ENCODE data around the gene VEPH1. TPM values are rescaled to one million over a fixed set of nuclear protein-coding genes. Genes with fewer than 3 reads are reported as not detected.

VEPH1 gene
- total and polyA plus RNA-seq, 9 of the 15 experiments (the other 6 are each of a cell fraction or from before 2014, with no cell fraction given): 4.5 to 15.6 (median 5.8) TPM

DNA sequence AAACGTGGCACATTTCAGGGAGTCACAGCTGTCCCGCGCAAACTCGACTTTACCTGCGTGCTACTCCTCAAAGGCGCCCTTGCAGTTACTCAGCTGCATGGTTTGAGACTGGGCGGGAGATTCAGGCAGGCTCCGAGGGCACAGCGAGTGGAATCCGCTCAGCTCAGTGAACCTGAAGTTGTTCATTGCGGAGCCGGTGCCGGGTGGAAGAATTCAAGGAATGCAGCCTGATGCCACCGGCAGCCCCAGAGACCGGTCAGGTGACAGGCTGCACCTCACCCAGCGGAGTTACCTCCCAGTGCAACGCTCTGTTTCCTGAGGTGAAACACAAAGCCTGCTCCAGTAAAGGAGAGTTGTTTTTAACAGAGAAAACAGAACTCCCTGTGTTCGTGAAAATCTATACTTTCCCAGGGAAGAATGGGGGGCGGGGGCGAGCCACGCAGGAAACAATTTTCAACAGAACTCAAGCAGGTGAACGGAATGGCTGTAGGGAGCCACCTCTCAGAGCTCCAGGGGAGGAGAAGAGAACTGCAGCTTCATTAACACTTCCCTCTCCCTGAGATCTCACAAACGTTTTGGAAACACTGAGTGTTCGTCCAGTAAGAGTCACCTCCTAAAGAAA, 3.8 kb downstream of the VEPH1 start:
- ChIA-PET POLR2A (interaction anchor here (1.0 to 1.2 kb wide), 2 partner anchors 9 to 324 kb away, joined by 3 to 4 read pairs; no protein-coding TSS in a partner anchor), CTCF (ENCODE audit: low intra/inter-chr PET ratio) (no interaction called here)
- peak overlapping the region; percentile 34 for H2AFZ ChIP-seq (ENCODE audit: low read depth, low read length)
- in situ Hi-C loops (cut with MboI): no loop called here
- no peak overlapping the region for H3K9ac ChIP-seq (ENCODE audit: insufficient read depth in 1 of 2, low read depth in 2 of 2, low read length in 2 of 2)
- BruUV-seq (replicated peaks): no TSS peak
- no peak overlapping the region for H3K4me2 ChIP-seq (ENCODE audit: insufficient read depth, low read length)
- DNase-seq (ENCODE audit: extremely low read depth in 1 of 4, low spot score in 3 of 4) (no peak), ATAC-seq (no peak; the same call in 2 of the 3 replicates), FAIRE-seq (no peak)
- no peaks in the 10 kb centered on the region for H3K9me3 ChIP-seq (replicated peaks; ENCODE audit: control insufficient read depth, insufficient read depth, low read depth, low read length)
- H3K9me1 ChIP-seq (ENCODE audit: control insufficient read depth, insufficient read depth, low read length): no peaks in the 10 kb centered on the region
- H3K27me3 ChIP-seq (ENCODE audit: control insufficient read depth in 2 of 2, insufficient read depth in 2 of 2, low read length in 2 of 2): no peaks in the 10 kb centered on the region; a peak in 1 of 5 replicates
- H3K4me1 ChIP-seq (replicated peaks in 1 of 2; ENCODE audit: control insufficient read depth in 2 of 2, insufficient read depth in 2 of 2, low read length in 2 of 2): peaks cover 4 to 12% of the 10 kb centered on the region in 2 experiments
- intact Hi-C loops (cut with micrococcal nuclease): loop anchor here (5.0 to 10.0 kb wide), 2 partner anchors 147 to 265 kb away; no protein-coding TSS in a partner anchor
- no peaks in the 10 kb centered on the region for H3K79me2 ChIP-seq (ENCODE audit: control insufficient read depth, insufficient read depth, low read length)
- H3K27ac ChIP-seq (ENCODE audit: extremely low read depth, low read depth, low read length): no peak overlapping the region
- TF ChIP-seq SRSF9 (IDR thresholded peaks at IDR 0.05; ENCODE audit: borderline replicate concordance, low read depth, low read length): no peak
- TF ChIP-seq ZBTB17 (CRISPR knock-in tag; IDR thresholded peaks at IDR 0.05): no peak
- no peak for TF ChIP-seq EGR1 (conservative IDR thresholded peaks at IDR 0.05)
- no peak for TF ChIP-seq ARID1B (IDR thresholded peaks at IDR 0.05)
- TF ChIP-seq ZNF655 (CRISPR knock-in tag; IDR thresholded peaks at IDR 0.05): no peak
- TF ChIP-seq ZNF311 (CRISPR knock-in tag; IDR thresholded peaks at IDR 0.05): no peak
- TF ChIP-seq ZNF3 (CRISPR knock-in tag; IDR thresholded peaks at IDR 0.05): no peak
- no peak for TF ChIP-seq PHB2 (IDR thresholded peaks at IDR 0.05; ENCODE audit: low read depth)
- no peak for TF ChIP-seq EHMT2 (IDR thresholded peaks at IDR 0.05)
- TF ChIP-seq ETV1 (tag; conservative IDR thresholded peaks at IDR 0.05; ENCODE audit: low read depth): no peak
- no peak for TF ChIP-seq ZEB2 (IDR thresholded peaks at IDR 0.05)
- H3K36me3 ChIP-seq (ENCODE audit: control insufficient read depth, insufficient read depth, low read length): no peaks in the 10 kb centered on the region
- H3K4me3 ChIP-seq: no peak overlapping the region
- WGBS (ENCODE audit: insufficient coverage, low coverage, missing lambda C conversion rate): 50% methylated on average over 22 of the region's 24 CpGs
- no peaks in the 10 kb centered on the region for H4K20me1 ChIP-seq (replicated peaks; ENCODE audit: control insufficient read depth, insufficient read depth, low read length)
